K562 (cell line): ENCODE measurements around the gene GASK1A. TPM values are rescaled to one million over a fixed set of nuclear protein-coding genes. Genes with fewer than 3 reads are reported as not detected.

ENCODE experiments used
- ATAC-seq: fragments of 200-7000 bp; cut with Tn5 transposase; 3 replicates; pipeline ENCODE4 v1.9.1; 2020; ENCODE audit warnings: moderate library complexity
- BruUV-seq: library from RNA; stranded (reverse); fragments of 400-500 nt; replicated peaks from 2 replicates; lab custom pipeline; 2021; lab: Mats Ljungman, UMichigan
- CTCF ChIA-PET: fragments of 300-600 bp; formaldehyde crosslinking; extraction: SDS; loops from one replicate; lab custom pipeline; 2021; ENCODE audit warnings: low intra/inter-chr PET ratio; lab: Yijun Ruan, JAX
- POLR2A ChIA-PET: fragments of 300-600, 350-650 bp; sonication (Branson Sonifier 250); formaldehyde crosslinking; extraction: SDS; loops from one replicate; lab custom pipeline; 2021; ENCODE audit warnings: antibody characterized with exemption, inconsistent platforms; lab: Yijun Ruan, JAX
- DNase-seq, 4 experiments: peaks; one replicate each; pipeline versions ENCODE4 v3.0.0 to v3.0.0-alpha.2; 2011 to 2018; ENCODE audit warnings: low spot score in 3 of 4, mixed read lengths in 3 of 4; ENCODE audit errors: extremely low read depth in 1 of 4
- FAIRE-seq: peaks from 2 replicates; lab custom pipeline; 2011; peaks lifted over from hg19 to GRCh38; lab: Jason Lieb, UNC
- H2AFZ ChIP-seq: 2 replicates; pipeline ENCODE4 v1.6.0; 2011; ENCODE audit warnings: low read depth, low read length, control low read depth, inconsistent platforms
- H3K27ac ChIP-seq: fragments of 200-600 bp; 3 replicates; pipeline ENCODE4 v1.8.0; 2011; ENCODE audit warnings: low read depth, mild to moderate bottlenecking, control low read depth, inconsistent platforms, low read length, moderate library complexity, mixed read lengths; ENCODE audit errors: extremely low read depth
- H3K27me3 ChIP-seq, 2 experiments: fragments of 300-600 bp in 1 of 2; 2 replicates in 1 of 2; 3 replicates in 1 of 2; pipeline versions ENCODE4 v1.6.0 to v1.8.0; 2011; ENCODE audit warnings: inconsistent platforms in 2 of 2, low read length in 2 of 2, mild to moderate bottlenecking in 1 of 2, mixed read lengths in 1 of 2, moderate library complexity in 1 of 2; ENCODE audit not compliant: control insufficient read depth in 2 of 2, insufficient read depth in 2 of 2
- H3K36me3 ChIP-seq: fragments of 300-600 bp; 3 replicates; pipeline ENCODE4 v1.8.0; 2011; ENCODE audit warnings: mild to moderate bottlenecking, low read length, inconsistent platforms; ENCODE audit not compliant: control insufficient read depth, insufficient read depth
- H3K4me1 ChIP-seq, 2 experiments: fragments of 200-600 bp in 1 of 2; replicated peaks in 1 of 2; 2 replicates in 1 of 2; 3 replicates in 1 of 2; pipeline versions ENCODE4 v1.5.1 to v1.8.0; 2011; ENCODE audit warnings: inconsistent platforms in 2 of 2, low read length in 2 of 2, mild to moderate bottlenecking in 1 of 2, mixed read lengths in 1 of 2, moderate library complexity in 1 of 2; ENCODE audit not compliant: control insufficient read depth in 2 of 2, insufficient read depth in 2 of 2
- H3K4me2 ChIP-seq: 2 replicates; pipeline ENCODE4 v1.6.1; 2011; ENCODE audit warnings: low read length, control low read depth, inconsistent platforms, mixed read lengths; ENCODE audit not compliant: insufficient read depth
- H3K4me3 ChIP-seq: fragments of 200-600 bp; sonication (generic), shearing (Covaris generic); 2 replicates; pipeline ENCODE4 v1.5.1; 2016; ENCODE audit warnings: control low read depth, inconsistent platforms
- H3K79me2 ChIP-seq: fragments of 200-600 bp; 3 replicates; pipeline ENCODE4 v1.8.0; 2011; ENCODE audit warnings: low read length, inconsistent platforms; ENCODE audit not compliant: control insufficient read depth, insufficient read depth
- H3K9ac ChIP-seq, 2 experiments: 2 replicates each; pipeline versions ENCODE4 v1.6.0 to v1.6.1; 2011; ENCODE audit warnings: low read depth in 2 of 2, low read length in 2 of 2, control low read depth in 1 of 2, inconsistent platforms in 1 of 2, mild to moderate bottlenecking in 1 of 2, mixed read lengths in 1 of 2; ENCODE audit not compliant: insufficient read depth in 1 of 2
- H3K9me1 ChIP-seq: one replicate; pipeline ENCODE4 v1.6.0; 2011; ENCODE audit warnings: inconsistent platforms, mild to moderate bottlenecking, low read length, moderate library complexity; ENCODE audit not compliant: control insufficient read depth, insufficient read depth
- H3K9me3 ChIP-seq: replicated peaks from 2 replicates; pipeline ENCODE4 v1.5.1; 2011; ENCODE audit warnings: low read depth, low read length, inconsistent platforms; ENCODE audit not compliant: control insufficient read depth, insufficient read depth
- H4K20me1 ChIP-seq: replicated peaks from 2 replicates; pipeline ENCODE4 v1.6.1; 2011; ENCODE audit warnings: low read length, inconsistent platforms, mixed read lengths; ENCODE audit not compliant: control insufficient read depth, insufficient read depth
- CBX3 ChIP-seq, 2 experiments: IDR thresholded peaks; 1 replicate in 1 of 2; 2 replicates in 1 of 2; pipeline ENCODE4 v1.6.1; 2012; ENCODE audit warnings: inconsistent platforms in 2 of 2, low read length in 2 of 2, borderline replicate concordance in 1 of 2, control low read depth in 1 of 2
- FOXA3 ChIP-seq, 2 experiments: fragments of 450-650 bp in 1 of 2; sonication (generic) in 1 of 2; formaldehyde crosslinking; IDR thresholded peaks in 1 of 2; conservative IDR thresholded peaks in 1 of 2; 2 replicates each; pipeline versions ENCODE4 v1.4.0 to v1.8.0; 2020 to 2022; ENCODE audit warnings: mild to moderate bottlenecking in 2 of 2, missing genetic modification reagents in 1 of 2
- MGA ChIP-seq: fragments of 450-650 bp; IDR thresholded peaks from 2 replicates; pipeline ENCODE4 v1.6.1; 2016; ENCODE audit warnings: mild to moderate bottlenecking, moderate library complexity
- MTF1 ChIP-seq: fragments of 250-450 bp; sonication (Bioruptor Pico); IDR thresholded peaks from 2 replicates; pipeline ENCODE4 v1.9.0; 2021; ENCODE audit warnings: moderate library complexity, mild to moderate bottlenecking, inconsistent platforms, borderline replicate concordance
- SMARCC2 ChIP-seq: fragments of 450-650 bp; IDR thresholded peaks from 2 replicates; pipeline ENCODE4 v1.6.1; 2017; ENCODE audit warnings: antibody characterized with exemption, moderate library complexity, mild to moderate bottlenecking, low read depth
- ZNF644 ChIP-seq: fragments of 200-800 bp; sonication (Bioruptor generic); IDR thresholded peaks from 2 replicates; pipeline ENCODE4 v1.6.1; 2016; ENCODE audit warnings: low read depth, missing genetic modification characterization, missing compliant biosample characterization
- WGBS: fragments of 100-300 bp; shearing (Covaris generic); methylation state at CpG from one replicate; pipeline ENCODE4 v1.1.6; 2016; ENCODE audit warnings: low coverage, mixed read lengths; ENCODE audit not compliant: insufficient coverage; ENCODE audit errors: missing lambda C conversion rate; 5-methylcytosine and 5-hydroxymethylcytosine counted together
- in situ Hi-C: fragments of 300-500 bp; cut with MboI; formaldehyde crosslinking; loops from 4 replicates; pipeline ENCODE4 v1.15.0; 2018; ENCODE audit warnings: inconsistent platforms, mixed read lengths
- intact Hi-C: fragments of 100-400 bp; cut with micrococcal nuclease; formaldehyde crosslinking; loops from 2 replicates; pipeline ENCODE4 v1.14.2; 2022
- polyA plus RNA-seq, 8 experiments: library from polyadenylated mRNA; depleted of rRNA in 4 of 8; stranded (reverse) in 5 of 8; unstranded in 3 of 8; fragments of >200 nt; fragmentation: Nextera tagmentation in 2 of 8; fragmentation: Illumina TruSeq in 1 of 8; extraction: Ambion mirVana in 2 of 8; extraction: Trizol in 1 of 8; gene quantifications; 2 replicates each; pipeline versions ENCODE4 v1.2.1 to v1.2.3, GENCODE V29; 2011 to 2014; ENCODE audit warnings: inconsistent platforms in 1 of 8, missing spikeins in 1 of 8
- total RNA-seq, 7 experiments: library from RNA; depleted of rRNA in 6 of 7; stranded (reverse); fragments of >200 nt in 6 of 7; fragmentation: Illumina TruSeq in 2 of 7; extraction: Trizol in 2 of 7; gene quantifications; 2 replicates each; pipeline versions ENCODE4 v1.2.1 to v1.2.3, GENCODE V29; 2011 to 2021; ENCODE audit warnings: low replicate concordance in 1 of 7
- TF ChIP-seq, protein P1 (sequence below): fragments of 150-350 bp; conservative IDR thresholded peaks from 2 replicates; pipeline ENCODE4 v1.6.1; 2014; ENCODE audit warnings: low read length

Gene GASK1A
- total and polyA plus RNA-seq, 9 of the 15 experiments (the other 6 are each of a cell fraction or from before 2014, with no cell fraction given), result 0.04 to 0.11 (median 0.05) TPM; not detected in 5

DNA sequence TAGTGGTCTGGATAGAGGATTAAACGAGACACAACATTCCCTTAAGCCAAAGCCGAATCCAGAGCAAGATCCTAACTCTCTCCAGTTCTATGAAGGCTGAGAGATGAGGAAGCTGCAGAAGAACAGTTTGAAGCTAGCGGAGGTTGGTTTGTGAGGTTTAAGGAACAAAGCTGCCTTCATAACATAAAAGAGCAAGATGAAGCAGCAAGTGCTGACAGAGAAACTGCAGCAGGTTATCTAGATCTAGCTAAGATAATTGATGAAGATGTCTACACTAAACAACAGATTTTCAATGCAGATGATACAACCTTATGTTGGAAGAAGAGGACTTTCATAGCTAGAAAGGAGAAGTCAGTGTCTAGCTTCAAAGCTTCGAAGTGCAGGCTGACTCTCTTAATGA is 14.8 kb upstream of the GASK1A start:
- intact Hi-C loops, result loop anchor here (10.0 kb wide), 3 partner anchors 111 to 1231 kb away; no protein-coding TSS in a partner anchor
- Histone ChIP-seq H3K9me1 (no peaks in the 10 kb centered on the region), H3K4me1 (no peaks in the 10 kb centered on the region), H3K9ac (no peak overlapping the region), H3K79me2 (no peaks in the 10 kb centered on the region), H4K20me1 (no peaks in the 10 kb centered on the region), H3K9me3 (no peaks in the 10 kb centered on the region), H3K4me2 (no peak overlapping the region), H3K27ac (no peak overlapping the region), H2AFZ (no peak overlapping the region), H3K36me3 (no peaks in the 10 kb centered on the region), H3K27me3 (no peaks in the 10 kb centered on the region), H3K4me3 (no peak overlapping the region)
- ChIA-PET POLR2A (interaction anchor here (0.6 to 1.0 kb wide), 3 partner anchors 11 to 371 kb away, joined by 3 read pairs; no protein-coding TSS in a partner anchor), CTCF (interaction anchor here (1.5 kb wide), 1 partner anchor 191 kb away, joined by 4 read pairs; no protein-coding TSS in a partner anchor)
- DNase-seq (no peak), FAIRE-seq (no peak), ATAC-seq (no peak)
- in situ Hi-C loops, result loop anchor here (10.0 kb wide), 1 partner anchor 191 kb away; no protein-coding TSS in a partner anchor
- 0% methylated on average over 4 of the region's 4 CpGs for WGBS
- BruUV-seq, result no TSS peak
- TF ChIP-seq, protein P1, sequence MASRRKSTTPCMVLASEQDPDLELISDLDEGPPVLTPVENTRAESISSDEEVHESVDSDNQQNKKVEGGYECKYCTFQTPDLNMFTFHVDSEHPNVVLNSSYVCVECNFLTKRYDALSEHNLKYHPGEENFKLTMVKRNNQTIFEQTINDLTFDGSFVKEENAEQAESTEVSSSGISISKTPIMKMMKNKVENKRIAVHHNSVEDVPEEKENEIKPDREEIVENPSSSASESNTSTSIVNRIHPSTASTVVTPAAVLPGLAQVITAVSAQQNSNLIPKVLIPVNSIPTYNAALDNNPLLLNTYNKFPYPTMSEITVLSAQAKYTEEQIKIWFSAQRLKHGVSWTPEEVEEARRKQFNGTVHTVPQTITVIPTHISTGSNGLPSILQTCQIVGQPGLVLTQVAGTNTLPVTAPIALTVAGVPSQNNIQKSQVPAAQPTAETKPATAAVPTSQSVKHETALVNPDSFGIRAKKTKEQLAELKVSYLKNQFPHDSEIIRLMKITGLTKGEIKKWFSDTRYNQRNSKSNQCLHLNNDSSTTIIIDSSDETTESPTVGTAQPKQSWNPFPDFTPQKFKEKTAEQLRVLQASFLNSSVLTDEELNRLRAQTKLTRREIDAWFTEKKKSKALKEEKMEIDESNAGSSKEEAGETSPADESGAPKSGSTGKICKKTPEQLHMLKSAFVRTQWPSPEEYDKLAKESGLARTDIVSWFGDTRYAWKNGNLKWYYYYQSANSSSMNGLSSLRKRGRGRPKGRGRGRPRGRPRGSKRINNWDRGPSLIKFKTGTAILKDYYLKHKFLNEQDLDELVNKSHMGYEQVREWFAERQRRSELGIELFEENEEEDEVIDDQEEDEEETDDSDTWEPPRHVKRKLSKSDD, result no peak
- no peak for TF ChIP-seq SMARCC2
- TF ChIP-seq CBX3 (IDR thresholded peaks at IDR 0.05; ENCODE audit: borderline replicate concordance in 1 of 2, low read length in 2 of 2), result no peak
- TF ChIP-seq FOXA3 (CRISPR knock-in tag; conservative IDR thresholded peaks at IDR 0.05 in 1 of 2, IDR thresholded peaks at IDR 0.05 in 1 of 2), result no peak
- no peak for TF ChIP-seq MGA
- TF ChIP-seq ZNF644 (tag), result no peak
- no peak for TF ChIP-seq MTF1 (CRISPR knock-in tag)
